ENCODE measurements around the gene TPCN1.

The TPCN1 gene

DNA sequence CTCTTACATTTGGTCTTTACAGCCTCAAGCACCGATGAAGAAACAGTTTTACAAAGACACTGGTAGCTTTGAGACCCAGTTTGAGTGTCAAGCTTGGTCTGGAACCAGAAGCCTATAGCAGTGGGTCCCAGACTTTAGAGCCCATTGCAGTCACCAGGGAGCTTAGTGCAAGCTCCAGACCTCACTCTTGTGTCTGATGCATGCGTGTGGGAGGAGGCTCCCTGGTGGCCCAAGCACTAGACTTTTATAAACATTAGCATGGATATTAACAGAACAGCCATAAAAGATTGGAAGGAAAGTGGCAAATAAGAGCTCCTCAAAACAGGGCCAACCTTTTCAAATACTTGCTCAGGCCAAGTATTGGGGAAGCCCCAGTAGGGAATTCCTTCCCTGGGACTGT, 68.1 kb downstream of the TPCN1 start:
- no peak for DNase-seq

GRCh38 chr12:113290506-113290905, 69.2 kb downstream of the TPCN1 start:
- DNase-seq: no peak

DNA sequence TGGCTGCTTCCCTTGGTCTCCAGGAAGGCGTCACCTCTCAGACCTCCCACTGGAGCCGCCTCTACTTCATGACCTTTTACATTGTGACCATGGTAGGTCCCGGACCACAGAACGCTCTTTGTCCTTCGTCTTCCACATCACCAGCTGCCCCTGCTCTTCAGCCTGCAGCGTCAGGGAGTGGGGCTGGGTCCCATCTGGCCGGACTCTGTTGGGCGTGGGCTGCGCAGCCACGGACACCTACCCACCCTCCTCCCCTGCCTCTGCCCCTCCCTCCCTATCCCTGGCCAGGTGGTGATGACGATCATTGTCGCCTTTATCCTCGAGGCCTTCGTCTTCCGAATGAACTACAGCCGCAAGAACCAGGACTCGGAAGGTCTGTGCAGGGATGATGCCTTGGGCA, 70.3 kb downstream of the TPCN1 start:
- DNase-seq: no peak

DNA sequence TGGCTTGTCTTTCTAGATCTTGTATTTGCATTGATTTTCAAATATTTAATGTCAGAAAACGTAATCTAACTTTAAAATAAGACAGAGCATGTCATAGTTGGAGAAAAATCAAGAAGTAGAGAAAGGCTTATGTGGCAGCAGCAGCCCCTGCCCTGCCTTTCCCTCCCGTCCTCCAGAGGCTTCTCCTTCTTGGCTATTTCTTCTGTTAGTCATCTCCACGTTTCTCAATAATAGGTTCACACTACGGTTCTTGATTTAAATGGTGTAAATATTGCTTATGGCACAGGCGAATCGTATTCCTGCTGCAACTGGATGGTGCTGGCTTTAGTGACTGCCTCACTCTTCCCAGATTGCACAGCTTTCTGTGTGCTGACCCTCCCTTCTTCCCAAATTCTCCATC, 70.8 kb downstream of the TPCN1 start:
- DNase-seq: no peak

DNA sequence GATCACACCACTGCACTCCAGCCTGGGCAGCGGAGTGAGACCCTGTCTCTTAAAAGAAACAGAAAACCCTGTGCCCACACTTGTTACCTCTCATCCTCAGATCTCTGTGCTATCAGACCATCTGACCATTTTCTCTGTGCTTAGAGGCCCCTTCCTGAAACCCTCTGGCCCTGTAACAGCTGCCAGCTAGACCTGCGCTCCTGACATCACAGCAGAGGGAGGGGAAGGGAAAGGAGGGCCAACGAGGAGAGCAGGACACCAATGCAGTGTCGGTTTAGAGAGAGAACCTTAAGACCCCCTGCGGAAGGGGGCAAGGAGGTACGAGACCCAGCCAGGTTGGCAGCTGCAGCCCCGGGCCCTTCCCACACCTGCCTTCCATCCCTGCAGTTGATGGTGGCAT, 71.3 kb downstream of the TPCN1 start:
- DNase-seq: no peak

DNA sequence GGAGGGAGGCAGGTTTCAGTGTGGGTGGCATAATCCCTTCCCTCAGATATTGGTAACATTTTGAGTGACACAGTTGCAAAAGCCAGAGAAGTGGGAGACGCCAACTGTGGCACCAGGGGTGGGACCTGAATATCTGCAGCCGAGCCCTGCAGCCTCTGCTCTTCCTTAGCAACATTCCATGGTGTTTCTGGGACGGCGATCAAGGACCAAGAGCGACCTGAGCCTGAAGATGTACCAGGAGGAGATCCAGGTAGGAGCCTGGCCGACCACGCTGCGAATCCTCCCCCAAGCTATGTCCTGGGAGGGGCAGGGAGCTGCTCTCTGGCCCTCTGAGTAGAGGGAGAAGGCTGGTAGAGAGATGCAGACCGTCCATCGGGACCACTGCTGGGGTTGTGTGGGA, 71.8 kb downstream of the TPCN1 start:
- no peak for DNase-seq

DNA sequence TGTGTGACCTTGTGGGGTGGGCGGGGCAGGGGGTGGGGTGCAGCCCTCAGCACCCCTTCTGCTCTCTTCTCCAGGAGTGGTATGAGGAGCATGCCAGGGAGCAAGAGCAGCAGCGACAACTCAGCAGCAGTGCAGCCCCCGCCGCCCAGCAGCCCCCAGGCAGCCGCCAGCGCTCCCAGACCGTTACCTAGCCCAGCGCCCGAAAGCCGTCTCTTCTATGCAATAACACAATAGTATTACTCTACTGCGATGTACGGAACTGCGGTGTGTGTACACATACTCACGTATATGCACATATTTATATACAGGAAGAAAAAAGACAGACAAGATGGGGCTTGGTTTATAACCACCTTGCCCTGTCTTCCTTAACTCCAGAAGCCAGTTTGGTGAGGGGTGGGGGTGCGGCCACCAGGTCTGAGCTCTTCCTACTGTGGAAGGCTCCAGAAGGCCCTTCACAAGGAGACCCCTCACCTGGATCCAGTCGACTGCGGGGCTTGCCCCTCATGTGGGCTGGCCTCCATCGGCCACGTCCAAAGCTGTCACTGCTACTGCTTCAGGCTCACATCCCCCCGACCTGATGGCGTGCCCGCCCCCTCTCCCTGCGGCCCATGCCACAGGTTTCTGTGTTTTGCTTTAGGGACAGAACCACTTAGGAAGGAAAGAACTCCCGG, 74.8 kb downstream of the TPCN1 start:
- DNase-seq: no peak

GRCh38 chr12:113296557-113297213, 75.4 kb downstream of the TPCN1 start:
- DNase-seq: no peak

DNA sequence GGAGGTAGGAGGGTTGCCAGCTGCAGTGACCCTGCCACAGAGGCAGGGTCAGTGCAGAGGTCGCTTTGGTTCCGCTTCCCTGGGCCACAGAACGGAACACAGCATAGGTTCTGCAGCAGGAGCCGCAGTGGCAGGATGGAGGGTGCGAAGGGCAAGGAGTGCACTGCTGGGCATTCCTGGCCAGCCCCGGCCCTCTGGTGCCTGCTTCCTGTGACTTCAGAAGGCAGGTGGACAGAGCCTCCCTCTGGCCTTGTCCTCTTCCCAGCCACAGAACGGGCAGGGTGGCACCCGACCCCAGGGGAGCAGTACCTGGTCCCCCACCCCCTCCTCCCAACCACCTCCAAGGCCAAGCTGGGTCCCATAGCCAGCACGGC, 75.9 kb downstream of the TPCN1 start:
- no peak for DNase-seq

DNA sequence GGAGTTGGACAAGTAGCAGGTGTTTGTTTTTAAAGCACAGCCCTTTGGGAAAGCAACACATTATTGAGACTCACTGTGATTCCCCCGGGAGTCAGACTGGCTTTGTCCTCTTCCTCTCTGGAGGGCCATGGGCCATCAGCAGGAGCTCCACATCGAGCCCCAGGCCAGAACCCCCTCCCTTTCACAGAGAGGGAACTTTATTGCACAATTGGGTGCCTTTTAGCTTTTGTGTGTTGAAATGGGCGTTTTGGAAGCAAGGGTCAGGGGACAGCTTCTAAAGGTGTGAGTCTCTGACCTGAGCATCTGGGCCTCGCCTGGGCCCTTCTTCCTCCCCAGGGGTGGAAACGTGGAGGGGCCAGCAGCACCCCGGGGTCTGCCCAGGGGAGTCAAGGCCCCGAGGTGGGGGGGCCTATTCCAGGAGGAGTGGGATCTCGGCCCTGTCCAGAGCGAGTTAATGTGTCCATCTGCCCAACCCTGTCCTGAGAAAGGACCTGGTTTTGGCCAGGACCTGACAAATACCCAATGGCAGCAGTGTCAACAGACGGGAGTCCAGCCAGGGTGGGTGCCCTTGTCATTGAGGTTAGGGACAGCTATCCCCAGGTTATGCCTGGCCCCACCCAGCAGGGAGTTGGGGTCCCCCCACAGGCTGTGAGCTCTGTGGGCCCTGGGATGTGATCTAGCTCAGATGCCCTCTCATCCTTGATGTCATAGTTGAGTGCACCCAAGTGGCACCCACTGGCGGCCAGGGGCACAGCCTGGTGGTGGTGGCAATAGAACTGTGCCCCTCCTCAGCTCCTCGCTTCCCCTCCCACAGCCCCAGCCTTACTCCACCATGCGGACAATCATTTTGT, 76.6 kb downstream of the TPCN1 start:
- DNase-seq: no peak

DNA sequence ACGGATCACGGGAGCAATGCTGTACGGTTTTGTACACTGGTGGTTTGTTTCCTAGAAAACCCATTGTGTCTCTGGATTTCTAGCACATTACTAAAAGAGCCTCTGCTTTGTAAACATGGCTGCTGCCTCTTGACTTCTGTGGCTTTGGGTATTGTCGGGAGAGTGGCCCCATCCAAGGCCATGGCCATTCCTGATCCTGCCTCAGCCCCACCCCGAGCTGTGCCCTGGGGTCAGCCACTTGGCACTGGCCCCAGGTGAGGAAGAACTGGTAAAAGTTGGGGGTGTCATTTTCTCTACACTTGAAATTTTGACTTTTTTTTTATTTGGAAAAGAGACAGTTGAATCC, 77.2 kb downstream of the TPCN1 start:
- no peak for DNase-seq

- DNase-seq: no peak
Measured at GRCh38 chr12:113298861-113299545, 77.7 kb downstream of the TPCN1 start.

- no peak for DNase-seq
Measured at GRCh38 chr12:113299619-113300237, 78.5 kb downstream of the TPCN1 start.

DNA sequence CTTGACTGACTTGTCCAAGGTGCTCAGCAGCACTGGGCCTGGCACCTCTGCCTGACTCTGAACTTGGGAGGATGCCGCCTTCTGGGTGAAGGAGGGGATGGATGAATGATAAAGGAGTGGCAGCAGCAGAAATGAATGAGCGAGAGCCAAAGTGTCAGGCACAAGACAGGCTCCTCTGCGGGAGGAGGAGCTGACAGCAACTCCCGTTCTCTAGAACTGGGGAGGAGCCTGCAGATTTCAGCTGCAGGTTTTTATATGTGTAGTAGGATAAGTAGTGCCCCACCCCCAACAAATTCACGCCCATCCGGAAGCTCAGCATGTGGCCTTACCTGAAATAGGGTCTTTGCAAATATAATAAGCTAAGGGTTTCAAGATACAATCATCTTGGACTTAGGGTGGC, 80.5 kb downstream of the TPCN1 start:
- DNase-seq: no peak

DNA sequence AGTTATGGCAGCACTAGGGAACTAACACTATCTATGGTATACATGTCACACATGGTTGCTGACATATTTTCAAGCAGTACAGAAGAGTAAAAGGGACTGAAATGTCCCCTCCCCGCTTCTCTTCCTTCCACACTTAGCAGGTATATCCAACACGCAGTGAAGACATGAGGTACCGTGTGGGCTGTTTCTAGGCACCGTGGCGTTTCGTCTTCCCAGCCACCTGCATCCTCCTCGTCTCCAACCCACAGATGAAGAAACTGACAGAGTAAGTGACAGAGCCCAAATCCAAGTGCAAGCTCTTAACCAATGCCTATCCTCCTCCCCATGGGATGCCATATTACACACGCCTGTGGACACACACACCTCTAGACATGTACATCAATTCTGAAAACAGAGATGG, 81.2 kb downstream of the TPCN1 start:
- no peak for DNase-seq

DNA sequence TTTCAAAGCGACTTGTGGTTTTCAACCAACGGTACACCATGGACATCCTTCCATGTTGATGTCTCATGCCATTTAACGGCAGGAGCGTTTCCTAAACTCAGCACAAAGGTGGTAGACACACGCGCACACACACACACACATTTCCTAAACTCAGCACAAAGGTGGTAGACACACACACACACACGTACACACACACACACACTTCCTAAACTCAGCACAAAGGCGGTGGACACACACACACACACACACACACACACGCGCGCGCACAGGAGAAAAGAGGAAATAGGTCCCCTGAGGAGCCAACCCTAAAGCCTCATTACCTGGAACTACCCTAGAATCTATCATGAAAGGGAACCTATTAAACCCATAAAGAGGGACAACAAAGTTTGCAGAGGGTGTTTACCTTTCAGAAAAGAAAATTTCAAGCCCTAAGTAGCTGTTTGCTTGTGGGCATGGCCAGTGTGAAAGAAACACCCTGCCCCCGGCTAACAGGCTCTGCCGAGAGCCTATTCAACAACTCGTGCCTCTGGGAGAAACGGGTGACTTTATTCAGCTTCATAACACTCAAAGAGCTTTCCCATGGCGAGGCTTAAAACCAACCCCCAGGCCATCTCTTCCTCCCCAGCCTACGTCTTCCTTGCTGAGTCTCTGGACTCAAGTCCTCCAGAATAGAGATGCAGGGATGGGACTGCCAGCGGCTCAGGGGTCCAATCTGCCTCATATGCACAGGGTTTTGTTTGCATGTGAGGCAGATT, 81.8 kb downstream of the TPCN1 start:
- DNase-seq: no peak

- DNase-seq: no peak
Measured at GRCh38 chr12:113305281-113305856, 84.1 kb downstream of the TPCN1 start.

DNA sequence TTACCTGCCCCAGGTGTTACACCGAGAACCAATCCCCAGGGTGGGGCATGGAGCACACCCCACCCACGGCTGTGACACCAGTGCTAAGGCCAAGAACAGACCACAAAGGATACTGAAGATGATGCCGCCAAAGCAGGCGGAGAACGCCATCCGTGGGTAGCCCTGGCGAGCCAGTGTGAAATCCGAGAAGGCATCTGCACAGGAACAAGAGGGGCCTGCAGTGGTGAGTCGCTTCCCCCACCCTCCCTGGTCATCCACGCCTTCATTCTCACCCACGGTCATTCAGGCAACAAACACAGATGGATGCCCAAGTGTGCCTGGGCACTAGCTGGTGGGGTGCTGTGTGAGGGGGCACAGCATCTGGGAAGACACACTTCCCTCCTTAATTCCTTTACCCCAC, 85.1 kb downstream of the TPCN1 start:
- DNase-seq: no peak

DNA sequence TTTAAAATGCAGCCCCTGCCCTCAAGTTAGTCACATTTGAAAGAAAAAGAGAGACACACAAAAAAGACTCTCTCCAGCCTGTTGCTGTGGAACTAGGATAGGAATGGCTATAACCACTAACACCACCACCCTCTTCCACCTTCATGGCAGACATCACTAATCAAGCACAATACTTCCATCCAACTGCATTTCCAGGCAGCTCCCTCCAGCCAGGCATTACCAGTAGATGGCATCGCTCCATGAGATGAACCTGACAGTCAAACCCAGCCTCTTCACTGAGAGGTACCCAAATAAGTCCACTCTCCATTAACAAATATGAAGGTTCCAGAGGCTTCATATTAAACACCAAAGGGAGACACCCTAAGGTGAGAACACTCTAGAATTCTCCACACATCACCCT, 89.2 kb downstream of the TPCN1 start:
- DNase-seq: no peak

- DNase-seq: no peak
Measured at GRCh38 chr12:113314121-113314529, 92.9 kb downstream of the TPCN1 start.

DNA sequence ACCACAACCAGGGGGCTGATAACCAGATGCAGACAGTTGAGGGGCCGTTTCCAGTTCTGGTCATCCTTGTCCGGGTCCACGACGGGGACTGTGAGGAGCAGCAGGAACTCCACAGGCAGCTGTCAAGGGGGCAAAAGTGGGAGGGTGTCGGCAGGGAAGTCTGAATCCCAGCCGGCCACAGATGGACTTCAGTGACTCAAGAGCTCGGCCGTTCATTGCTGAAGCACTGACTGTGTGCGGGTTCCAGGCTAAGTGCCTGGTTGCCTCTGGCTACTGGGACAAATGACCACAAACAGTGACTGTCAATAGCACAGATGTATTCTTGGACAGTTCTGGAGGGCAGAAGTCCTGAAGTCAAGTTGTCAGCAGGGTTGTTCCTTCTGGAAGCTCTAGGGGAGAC, 94.1 kb downstream of the TPCN1 start:
- DNase-seq: no peak

DNA sequence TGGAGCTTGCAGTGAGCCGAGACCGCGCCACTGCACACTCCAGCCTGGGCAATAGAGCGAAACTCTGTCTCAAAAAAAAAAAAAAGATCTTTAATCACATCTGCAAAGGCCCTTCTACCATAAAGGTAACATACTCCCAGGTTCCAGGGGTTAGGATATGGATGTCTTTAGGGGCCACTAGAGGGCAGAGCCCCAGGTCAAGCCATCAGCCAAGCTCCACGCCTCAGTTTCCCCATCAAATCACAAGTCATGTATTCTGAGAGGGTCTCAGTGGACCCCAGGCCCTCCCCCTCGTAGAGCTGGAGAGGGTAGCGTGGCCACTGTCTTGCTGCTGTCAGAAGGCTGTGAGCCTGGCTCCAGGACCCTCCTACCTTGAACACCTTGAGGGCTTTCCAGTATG, 94.9 kb downstream of the TPCN1 start:
- DNase-seq: no peak

Data from activated CD4-positive, alpha-beta T cell treated with anti-CD3 and anti-CD28 coated beads, Interleukin-2, amount 50 U/mL, for 48 hours (primary cell).